GM12878 (cell line): ENCODE data around the gene SNED1.

ENCODE experiments used
- CTCF ChIP-seq, 3 experiments: IDR thresholded peaks in 2 of 3; conservative IDR thresholded peaks in 1 of 3; 2 replicates each; pipeline ENCODE4 v1.5.1; 2011; ENCODE audit warnings: low read depth in 3 of 3, low read length in 3 of 3, mild to moderate bottlenecking in 3 of 3, control low read depth in 2 of 3, moderate library complexity in 2 of 3, inconsistent platforms in 1 of 3, mixed read lengths in 1 of 3; ENCODE audit not compliant: control insufficient read depth in 2 of 3, insufficient read depth in 1 of 3; ENCODE audit errors: extremely low read depth in 1 of 3
- EZH2 ChIP-seq: IDR thresholded peaks from 2 replicates; pipeline ENCODE4 v1.6.1; 2012; ENCODE audit warnings: low read depth, mild to moderate bottlenecking, control low read depth, inconsistent platforms, low read length, borderline replicate concordance; ENCODE audit not compliant: control insufficient read depth
- GABPA ChIP-seq: IDR thresholded peaks from 2 replicates; pipeline ENCODE4 v1.6.1; 2014; ENCODE audit warnings: antibody characterized with exemption, low read depth, mild to moderate bottlenecking, inconsistent platforms
- MXI1 ChIP-seq: fragments of 150-350 bp; IDR thresholded peaks from 2 replicates; pipeline ENCODE4 v1.6.1; 2011; ENCODE audit warnings: low read depth, mild to moderate bottlenecking, inconsistent platforms, low read length, improper control_type of control experiment
- PAX5 ChIP-seq: IDR thresholded peaks from 2 replicates; pipeline ENCODE4 v1.6.1; 2011; ENCODE audit warnings: low read depth, low read length, borderline replicate concordance
- RCOR1 ChIP-seq: conservative IDR thresholded peaks from 2 replicates; pipeline ENCODE4 v1.6.1; 2012; ENCODE audit warnings: low read depth, low read length, improper control_type of control experiment
- SMC3 ChIP-seq: IDR thresholded peaks from 2 replicates; pipeline ENCODE4 v1.6.1; 2011; ENCODE audit warnings: low read length, improper control_type of control experiment, borderline replicate concordance
- SP1 ChIP-seq: IDR thresholded peaks from one replicate; pipeline ENCODE4 v1.6.1; 2011; ENCODE audit warnings: low read depth, low read length
- SREBF2 ChIP-seq: IDR thresholded peaks from 2 replicates; pipeline ENCODE4 v1.6.1; 2012; ENCODE audit warnings: mild to moderate bottlenecking, low read length
- ZNF592 ChIP-seq: fragments of 450-650 bp; IDR thresholded peaks from 2 replicates; pipeline ENCODE4 v1.6.1; 2017; ENCODE audit warnings: mild to moderate bottlenecking, moderate library complexity

GRCh38 chr2:241063587-241063986, 65.2 kb downstream of the SNED1 start:
- TF ChIP-seq PAX5 = no peak
- peak in 1 of 3 experiments; percentile 14; a peak in 3 of 6 replicates for TF ChIP-seq CTCF (IDR thresholded peaks at IDR 0.05 in 2 of 3, conservative IDR thresholded peaks at IDR 0.05 in 1 of 3; ENCODE audit: control insufficient read depth in 2 of 3, extremely low read depth in 1 of 3, insufficient read depth in 1 of 3, low read depth in 3 of 3, low read length in 3 of 3)
- no peak for TF ChIP-seq EZH2
- no peak for TF ChIP-seq RCOR1
- no peak for TF ChIP-seq SREBF2
- TF ChIP-seq GABPA = no peak
- no peak for TF ChIP-seq SP1
- TF ChIP-seq ZNF592 = no peak
- no peak for TF ChIP-seq MXI1
- no peak for TF ChIP-seq SMC3
